Ureter (tissue), 1 donor: ENCODE measurements around the gene ITPR2. TPM values are rescaled to one million over a fixed set of nuclear protein-coding genes. Genes with fewer than 3 reads are reported as not detected.
"Not testable (repeated sequence)": the region's sequence is repeated elsewhere in the genome, so short reads cannot be mapped to it uniquely, and the experiment has no call there.

ENCODE experiments used
- DNase-seq: peaks from one replicate; pipeline ENCODE4 v3.0.0-alpha.2; 2020; ENCODE audit warnings: low spot score
- total RNA-seq: library from RNA; stranded (reverse); gene quantifications from one replicate; pipeline ENCODE4 v1.2.4, GENCODE V29; 2023
- donor health status: DM: yes; HTN: yes; CAD: no.

Gene ITPR2
- total RNA-seq, 1 donor from 2014 or later = 35.2 TPM

- DNase-seq = no peak
These were observed 46.0 kb downstream of the ITPR2 start for GRCh38 chr12:26786865-26787514.

GRCh38 chr12:26786491-26786864 lies 46.5 kb downstream of the ITPR2 start:
- DNase-seq = no peak

- not testable (repeated sequence) for DNase-seq
These were observed 49.1 kb downstream of the ITPR2 start for GRCh38 chr12:26783816-26784379.

- DNase-seq = no peak
These were observed 49.9 kb downstream of the ITPR2 start for GRCh38 chr12:26783131-26783526.

GRCh38 chr12:26782372-26783130 lies 50.4 kb downstream of the ITPR2 start:
- no peak for DNase-seq

GRCh38 chr12:26780656-26781055 lies 52.3 kb downstream of the ITPR2 start:
- not testable (repeated sequence) for DNase-seq

GRCh38 chr12:26778173-26778775 lies 54.7 kb downstream of the ITPR2 start:
- not testable (repeated sequence) for DNase-seq

- DNase-seq = no peak
These were observed 55.8 kb downstream of the ITPR2 start for GRCh38 chr12:26777236-26777635.

- DNase-seq = not testable (repeated sequence)
These were observed 57.0 kb downstream of the ITPR2 start for GRCh38 chr12:26775991-26776390.

- no peak for DNase-seq
These were observed 59.5 kb downstream of the ITPR2 start for GRCh38 chr12:26773313-26774104.

GRCh38 chr12:26771861-26772260 lies 61.1 kb downstream of the ITPR2 start:
- DNase-seq = no peak

GRCh38 chr12:26770239-26771070 lies 62.5 kb downstream of the ITPR2 start:
- no peak for DNase-seq

GRCh38 chr12:26769611-26770010 lies 63.4 kb downstream of the ITPR2 start:
- DNase-seq = no peak

GRCh38 chr12:26768611-26769603 lies 64.1 kb downstream of the ITPR2 start:
- DNase-seq = no peak

- no peak for DNase-seq
These were observed 65.1 kb downstream of the ITPR2 start for GRCh38 chr12:26767865-26768264.

- DNase-seq = no peak
These were observed 65.9 kb downstream of the ITPR2 start for GRCh38 chr12:26767116-26767515.

- DNase-seq = no peak
These were observed 70.8 kb downstream of the ITPR2 start for GRCh38 chr12:26762186-26762585.

GRCh38 chr12:26761775-26762174 lies 71.2 kb downstream of the ITPR2 start:
- no peak for DNase-seq

- DNase-seq = no peak
These were observed 72.2 kb downstream of the ITPR2 start for GRCh38 chr12:26760657-26761293.
